HG03442 (cell line): ENCODE results near the gene GRK5.
A peak's percentile ranks its signal among the peaks of the same experiment; 100 is the strongest.
"Not testable (repeated sequence)": the region's sequence is repeated elsewhere in the genome, so short reads cannot be mapped to it uniquely, and the experiment has no call there.

Experiments used
- ATAC-seq: cut with Tn5 transposase; IDR thresholded peaks from one replicate; pipeline ENCODE4 v1.9.1; 2021; ENCODE audit warnings: mild to moderate bottlenecking, moderate library complexity; ENCODE audit not compliant: unreplicated experiment

The GRK5 gene

GRCh38 chr10:119248184-119248583 is 40.8 kb downstream of the GRK5 start:
- no peak for ATAC-seq

- no peak for ATAC-seq
Observed at GRCh38 chr10:119248681-119249080, 41.3 kb downstream of the GRK5 start.

- peak; percentile 58 for ATAC-seq
Observed at GRCh38 chr10:119250641-119251314, 43.4 kb downstream of the GRK5 start.

- no peak for ATAC-seq
Observed at GRCh38 chr10:119251315-119251708, 43.9 kb downstream of the GRK5 start.

- no peak for ATAC-seq
Observed at GRCh38 chr10:119252051-119252465, 44.7 kb downstream of the GRK5 start.

GRCh38 chr10:119252470-119253151 is 45.2 kb downstream of the GRK5 start:
- no peak for ATAC-seq

- ATAC-seq = no peak
Observed at GRCh38 chr10:119253433-119254174, 46.2 kb downstream of the GRK5 start.

- no peak for ATAC-seq
Observed at GRCh38 chr10:119254335-119254734, 47.0 kb downstream of the GRK5 start.

GRCh38 chr10:119256030-119256429 is 48.7 kb downstream of the GRK5 start:
- no peak for ATAC-seq

- no peak for ATAC-seq
Observed at GRCh38 chr10:119256897-119257296, 49.5 kb downstream of the GRK5 start.

GRCh38 chr10:119257899-119258419 is 50.6 kb downstream of the GRK5 start:
- ATAC-seq = no peak

GRCh38 chr10:119259345-119259744 is 52.0 kb downstream of the GRK5 start:
- ATAC-seq = no peak

GRCh38 chr10:119261016-119261415 is 53.6 kb downstream of the GRK5 start:
- ATAC-seq = not testable (repeated sequence)

- no peak for ATAC-seq
Observed at GRCh38 chr10:119263951-119264617, 56.7 kb downstream of the GRK5 start.

- no peak for ATAC-seq
Observed at GRCh38 chr10:119265691-119266090, 58.3 kb downstream of the GRK5 start.

- ATAC-seq = no peak
Observed at GRCh38 chr10:119267384-119267783, 60.0 kb downstream of the GRK5 start.

- ATAC-seq = no peak
Observed at GRCh38 chr10:119268428-119268827, 61.1 kb downstream of the GRK5 start.

GRCh38 chr10:119268871-119269506 is 61.6 kb downstream of the GRK5 start:
- ATAC-seq = peak; percentile 75

- ATAC-seq = no peak
Observed at GRCh38 chr10:119269737-119270136, 62.4 kb downstream of the GRK5 start.

- peak; percentile 44 for ATAC-seq
Observed at GRCh38 chr10:119270762-119271366, 63.5 kb downstream of the GRK5 start.
